Left forelimb (tissue), 1 donor: ENCODE results near the gene TRAF3IP1.
"Not testable (repeated sequence)": the region's sequence is repeated elsewhere in the genome, so short reads cannot be mapped to it uniquely, and the experiment has no call there.

Experiments used
- DNase-seq: peaks from one replicate; pipeline ENCODE4 v3.0.0-alpha.2; 2018; ENCODE audit warnings: low spot score

The TRAF3IP1 gene, protein sequence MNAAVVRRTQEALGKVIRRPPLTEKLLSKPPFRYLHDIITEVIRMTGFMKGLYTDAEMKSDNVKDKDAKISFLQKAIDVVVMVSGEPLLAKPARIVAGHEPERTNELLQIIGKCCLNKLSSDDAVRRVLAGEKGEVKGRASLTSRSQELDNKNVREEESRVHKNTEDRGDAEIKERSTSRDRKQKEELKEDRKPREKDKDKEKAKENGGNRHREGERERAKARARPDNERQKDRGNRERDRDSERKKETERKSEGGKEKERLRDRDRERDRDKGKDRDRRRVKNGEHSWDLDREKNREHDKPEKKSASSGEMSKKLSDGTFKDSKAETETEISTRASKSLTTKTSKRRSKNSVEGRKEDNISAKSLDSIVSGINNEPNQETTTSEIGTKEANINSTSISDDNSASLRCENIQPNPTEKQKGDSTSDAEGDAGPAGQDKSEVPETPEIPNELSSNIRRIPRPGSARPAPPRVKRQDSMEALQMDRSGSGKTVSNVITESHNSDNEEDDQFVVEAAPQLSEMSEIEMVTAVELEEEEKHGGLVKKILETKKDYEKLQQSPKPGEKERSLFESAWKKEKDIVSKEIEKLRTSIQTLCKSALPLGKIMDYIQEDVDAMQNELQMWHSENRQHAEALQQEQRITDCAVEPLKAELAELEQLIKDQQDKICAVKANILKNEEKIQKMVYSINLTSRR

DNA sequence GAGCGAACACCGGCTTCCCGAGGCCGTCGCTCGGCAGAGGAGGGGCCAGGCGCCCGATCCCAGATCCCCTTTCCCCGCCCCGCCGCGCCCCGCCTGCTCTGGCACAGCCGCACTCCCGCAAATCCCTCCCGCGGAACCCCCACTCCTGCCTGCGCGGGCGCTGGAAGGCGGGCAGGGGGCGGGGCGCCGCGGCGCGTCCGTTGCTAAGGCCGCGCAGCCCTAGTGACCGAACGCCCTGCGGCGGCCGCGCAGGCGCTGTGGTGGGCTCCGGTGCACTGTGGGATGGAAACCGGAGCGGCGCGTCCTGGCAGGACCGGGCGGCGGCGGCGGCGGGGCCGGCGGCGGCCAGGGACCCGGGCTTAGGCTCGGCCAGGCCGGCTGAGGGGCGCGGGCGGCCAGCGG, at the start of gene TRAF3IP1:
Gene TRAF3IP1, plus strand, starts transcription at position 273 of the 402 bp plus-strand sequence. CDS start 145 bp downstream, outside the sequence.
- DNase-seq, result peak; percentile 95

DNA sequence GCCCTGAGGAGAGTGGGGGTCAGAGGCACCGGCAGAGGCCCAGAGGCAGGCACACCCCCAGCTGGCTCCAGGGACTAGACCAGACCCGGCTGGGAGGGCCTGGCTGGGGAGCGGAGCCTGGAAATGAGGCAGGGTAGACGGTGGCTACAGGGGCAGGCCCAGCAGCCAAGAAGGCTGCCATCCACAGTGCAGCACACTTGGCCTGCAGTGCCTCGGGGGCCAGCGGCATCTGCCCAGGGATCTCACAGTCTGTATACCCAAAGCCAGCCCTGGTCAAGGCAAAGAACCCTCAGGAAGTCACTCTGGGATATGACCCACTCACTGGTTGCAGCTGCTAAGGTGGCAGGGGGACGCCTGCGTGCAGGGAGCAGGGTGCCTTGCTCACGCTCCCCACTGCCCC, 49.7 kb upstream of the TRAF3IP1 start:
- no peak for DNase-seq

DNA sequence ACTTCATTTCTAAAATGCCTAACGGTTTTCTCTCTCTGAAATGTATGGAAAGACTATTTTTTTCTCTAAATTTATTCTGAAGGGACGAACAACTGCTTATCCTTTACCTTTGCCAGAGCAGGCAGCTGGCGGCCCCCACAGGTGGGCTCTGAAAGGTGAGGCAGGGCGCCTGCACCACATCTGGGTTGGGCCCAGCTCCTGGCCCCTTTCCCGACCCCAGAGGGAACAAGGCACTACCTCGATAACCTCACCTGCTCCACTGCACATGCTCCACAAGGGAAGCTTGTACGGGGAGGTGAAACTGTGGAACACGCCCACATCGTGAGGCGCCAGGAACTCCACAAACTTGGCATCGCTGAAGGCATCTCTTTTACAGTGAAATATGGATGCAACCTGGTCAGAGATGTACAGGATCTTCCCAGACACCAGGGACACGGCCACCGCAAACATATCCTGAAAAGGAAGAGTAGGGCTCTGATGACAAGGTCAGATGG, 49.2 kb upstream of the TRAF3IP1 start:
- no peak for DNase-seq

DNA sequence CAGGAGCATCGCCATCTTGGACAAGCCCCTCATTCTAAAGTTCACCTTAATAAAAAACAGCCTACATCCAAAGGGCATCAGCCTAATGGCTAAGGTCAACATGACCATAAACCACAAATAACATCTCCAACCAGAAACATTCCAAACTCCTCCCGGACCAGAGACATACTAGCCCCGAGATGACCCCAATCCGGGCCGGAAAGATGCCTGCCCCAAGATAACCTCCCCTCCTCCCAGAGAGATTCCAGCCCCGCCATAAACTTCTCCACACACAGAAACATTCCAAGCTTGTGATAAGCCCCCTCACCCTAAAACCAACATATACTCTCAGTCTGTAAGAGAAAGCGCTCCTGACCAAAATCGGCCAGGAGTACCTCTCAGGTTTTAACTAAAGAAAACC, 48.6 kb upstream of the TRAF3IP1 start:
- DNase-seq, result not testable (repeated sequence)

DNA sequence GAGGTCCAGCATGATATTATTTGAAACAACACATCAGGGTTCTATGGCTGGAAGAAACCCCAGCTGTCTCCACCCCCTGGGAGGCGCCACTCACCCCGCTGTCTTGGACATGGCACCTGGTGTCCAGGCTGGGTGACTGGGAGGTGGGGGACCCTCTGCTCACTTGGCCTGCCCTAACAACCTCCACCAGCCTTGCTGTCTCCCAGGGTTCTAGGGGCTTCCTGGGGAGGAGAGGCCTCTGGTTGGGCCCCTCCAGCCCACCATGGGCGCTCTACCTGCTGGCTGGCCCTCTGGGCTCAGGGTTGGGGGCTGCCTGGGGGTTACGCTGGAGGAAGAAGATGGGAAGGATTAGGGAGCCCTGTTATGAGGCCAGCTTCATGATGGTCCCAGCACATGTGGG, 48.2 kb upstream of the TRAF3IP1 start:
- DNase-seq, result no peak

- not testable (repeated sequence) for DNase-seq
Observed at GRCh38 chr2:238273433-238273832, 46.9 kb upstream of the TRAF3IP1 start.

DNA sequence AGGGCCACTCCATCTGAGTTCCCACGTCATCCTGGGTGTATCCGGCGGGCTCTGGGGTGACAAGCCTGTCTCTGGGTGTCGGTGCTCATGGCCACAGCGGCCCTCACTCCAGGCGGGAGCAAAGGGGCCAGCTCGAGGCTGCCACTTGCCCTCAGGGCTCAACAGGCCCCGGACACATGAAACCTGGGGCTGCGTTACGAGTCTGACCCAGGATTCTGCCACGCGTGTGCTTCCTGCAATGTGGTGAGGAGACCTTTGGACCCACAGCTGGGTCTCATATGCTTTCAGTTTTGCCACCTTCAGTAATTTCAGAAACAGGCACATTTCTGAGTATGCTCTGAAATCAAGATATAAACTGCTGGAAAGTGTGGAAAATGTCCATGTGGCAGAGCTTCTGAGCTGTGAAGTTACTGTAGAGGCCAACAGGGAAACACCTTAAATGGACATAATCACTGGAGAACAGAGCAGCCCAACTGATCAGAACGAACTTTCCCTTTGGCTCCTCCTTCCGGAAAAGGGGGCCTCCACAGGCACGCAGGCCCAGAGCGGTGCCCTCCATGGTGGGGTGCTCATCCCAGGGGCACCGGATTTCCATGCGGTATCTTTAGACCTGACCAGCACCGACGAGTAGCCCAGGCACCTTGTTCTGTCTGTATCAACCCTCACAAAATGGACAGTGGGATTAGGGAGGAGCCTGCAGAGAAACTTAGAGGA, 46.0 kb upstream of the TRAF3IP1 start:
- no peak for DNase-seq

DNA sequence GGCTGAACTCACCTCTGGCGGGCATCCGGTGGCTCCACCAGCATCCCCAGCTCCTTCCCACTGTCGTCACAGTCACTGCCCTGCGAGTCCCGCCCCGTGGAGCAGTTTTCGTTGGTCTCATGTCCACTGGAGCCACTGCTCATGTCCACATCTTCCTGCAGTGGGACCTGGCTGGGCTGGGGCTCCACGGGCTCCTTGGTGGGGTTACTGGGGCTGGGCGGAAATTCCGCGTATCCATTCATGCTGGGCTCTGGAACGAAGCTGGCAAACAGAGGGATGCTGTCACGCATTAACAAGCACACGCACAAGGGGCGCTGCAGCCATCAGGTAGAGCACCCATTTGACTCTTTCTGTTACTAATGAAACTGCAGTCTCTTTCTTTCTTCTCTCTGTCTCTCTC, 42.6 kb upstream of the TRAF3IP1 start:
- no peak for DNase-seq

- no peak for DNase-seq
Observed at GRCh38 chr2:238278626-238279323, 41.5 kb upstream of the TRAF3IP1 start.

GRCh38 chr2:238279324-238279682, 41.0 kb upstream of the TRAF3IP1 start:
- no peak for DNase-seq

DNA sequence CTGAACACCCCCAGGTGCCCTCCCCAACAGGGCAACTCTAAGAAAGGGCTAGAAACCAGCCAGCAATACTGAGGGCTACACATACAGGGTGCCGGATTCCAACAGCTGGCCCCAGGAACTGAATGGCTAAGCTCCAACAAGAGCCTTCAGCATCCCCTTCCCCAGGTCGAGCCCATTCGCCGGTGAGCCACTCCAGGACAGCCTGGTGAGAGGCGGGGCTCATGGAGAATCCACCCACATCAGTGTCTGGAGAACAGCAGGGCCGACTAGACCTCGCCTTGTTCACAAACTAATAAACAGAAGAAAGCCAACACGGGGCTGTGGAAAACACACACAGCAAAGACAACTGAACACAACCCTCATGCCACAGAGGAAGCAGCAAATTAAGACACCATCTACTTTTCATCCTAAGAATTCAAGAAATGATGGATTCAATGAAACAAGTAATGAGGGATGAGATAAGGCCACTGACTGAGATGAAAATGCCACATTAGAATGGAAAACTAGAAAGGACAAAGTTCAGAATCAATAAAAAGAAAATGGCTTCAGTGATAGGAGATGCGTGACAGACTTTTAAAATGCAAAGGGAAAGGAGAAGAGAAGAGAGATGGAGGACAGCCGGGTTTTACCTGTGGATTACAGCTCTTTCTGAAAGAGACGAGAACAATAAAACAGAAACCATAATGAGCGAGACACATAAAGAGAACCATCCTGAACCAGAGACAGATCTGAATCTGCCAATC, 40.1 kb upstream of the TRAF3IP1 start:
- DNase-seq, result no peak

DNA sequence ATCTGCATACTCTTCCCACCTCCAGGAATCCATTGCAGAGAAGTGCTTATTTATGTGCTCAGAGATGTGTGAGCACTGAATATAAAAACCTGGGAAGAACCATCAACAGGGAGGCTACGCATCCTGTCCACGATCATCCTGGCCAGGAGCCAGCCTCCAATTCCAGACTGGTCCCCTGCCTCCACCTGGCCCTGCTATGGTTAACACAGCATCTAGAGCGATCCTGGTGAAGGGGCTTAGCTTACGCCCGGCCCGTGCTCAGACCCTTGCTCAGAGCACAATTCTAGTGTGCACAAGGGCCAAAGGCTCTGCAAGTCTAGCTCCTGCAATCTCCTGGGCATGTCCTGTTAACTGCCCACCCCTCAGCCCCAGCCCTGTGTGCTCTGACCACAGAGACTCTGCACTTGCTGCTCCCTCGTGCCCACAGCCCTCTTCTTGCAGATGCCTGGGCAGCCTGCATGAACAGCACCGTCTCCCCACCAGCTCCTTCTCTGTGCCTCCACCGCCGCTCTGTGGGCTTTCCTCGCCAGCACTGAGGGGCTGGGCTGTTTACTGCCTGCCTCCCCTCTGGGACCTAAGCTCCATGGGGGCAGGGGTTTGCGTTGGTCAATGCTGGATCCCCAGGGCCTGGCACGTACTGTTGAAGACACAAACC, 38.4 kb upstream of the TRAF3IP1 start:
- no peak for DNase-seq

DNA sequence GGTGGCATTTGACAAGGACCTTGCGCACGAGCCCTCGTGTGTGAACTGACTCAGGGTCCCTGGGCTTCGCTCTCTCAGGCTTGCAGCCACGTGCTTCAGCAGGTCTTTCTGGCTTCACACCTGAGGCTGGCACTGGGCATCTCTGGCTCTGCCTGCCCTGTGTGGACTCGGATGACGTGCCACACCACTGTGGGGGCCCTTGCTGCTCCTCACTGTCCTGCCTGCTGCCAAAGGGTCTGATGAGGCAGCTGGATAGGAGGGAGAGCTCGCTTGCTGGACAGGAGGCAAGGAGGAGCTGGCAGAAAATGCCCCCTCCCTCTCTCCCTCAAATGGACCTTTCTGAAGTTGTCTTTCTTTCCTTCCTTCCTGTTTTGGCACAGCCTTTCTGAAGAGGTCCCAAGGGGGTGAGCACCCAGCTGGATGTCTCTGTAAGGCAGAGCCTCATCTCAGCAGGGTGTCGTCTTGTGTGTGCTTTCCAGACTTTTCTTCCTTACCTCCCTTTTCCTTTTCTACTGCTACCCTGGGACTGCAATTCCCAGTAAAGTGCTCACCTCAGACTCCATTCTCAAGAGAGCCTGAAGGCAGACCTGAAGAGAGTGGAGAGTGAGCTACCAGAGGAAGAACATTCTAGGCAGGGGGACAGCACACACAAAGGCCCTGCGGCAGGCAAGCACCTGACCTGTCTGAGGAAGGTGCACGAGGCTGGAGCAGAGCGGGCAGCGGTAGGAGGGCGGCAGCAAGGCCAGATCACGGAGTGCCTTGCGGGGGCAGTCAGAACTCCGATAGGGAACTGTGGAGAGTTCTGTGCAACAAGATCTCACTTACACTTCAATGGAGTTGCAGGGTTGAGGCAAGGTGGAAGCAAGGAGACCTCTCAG, 37.2 kb upstream of the TRAF3IP1 start:
- no peak for DNase-seq

DNA sequence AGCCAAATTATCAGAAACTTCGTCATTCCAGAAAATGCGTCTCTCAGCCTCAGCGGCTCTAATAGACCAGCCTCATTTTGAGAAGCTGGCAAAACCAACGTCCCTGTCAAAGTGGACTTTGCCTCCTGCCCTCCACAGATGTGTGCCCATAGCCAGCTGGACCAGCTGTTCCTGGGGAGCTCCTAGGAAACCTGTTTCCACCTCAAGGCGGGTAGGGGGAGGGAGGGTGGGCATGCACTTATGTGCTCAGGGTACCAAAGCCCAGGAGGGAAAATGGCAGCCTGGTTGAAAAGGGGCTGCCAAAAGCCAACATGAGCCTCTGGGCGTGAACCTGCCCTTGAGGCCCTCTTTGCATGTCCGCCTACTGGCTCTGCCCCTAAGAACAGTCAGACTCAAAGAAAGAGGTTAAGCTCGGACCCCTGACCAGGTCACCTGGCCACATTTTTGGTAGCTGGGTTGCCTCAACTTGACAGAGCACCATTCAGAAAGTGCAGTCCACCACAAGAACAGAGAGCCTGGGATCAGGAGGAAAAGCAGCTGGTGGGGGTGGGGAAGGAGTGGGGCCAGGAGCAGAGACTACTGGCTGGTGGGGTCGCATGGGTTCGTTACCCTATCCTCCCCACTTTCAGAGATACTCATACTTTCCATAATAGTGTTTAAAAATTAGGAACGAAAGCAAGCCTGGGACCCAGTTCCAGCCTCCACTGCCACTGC, 35.4 kb upstream of the TRAF3IP1 start:
- DNase-seq, result no peak

GRCh38 chr2:238285653-238286082, 34.6 kb upstream of the TRAF3IP1 start:
- peak; percentile 78 for DNase-seq

GRCh38 chr2:238286095-238286494, 34.2 kb upstream of the TRAF3IP1 start:
- no peak for DNase-seq

DNA sequence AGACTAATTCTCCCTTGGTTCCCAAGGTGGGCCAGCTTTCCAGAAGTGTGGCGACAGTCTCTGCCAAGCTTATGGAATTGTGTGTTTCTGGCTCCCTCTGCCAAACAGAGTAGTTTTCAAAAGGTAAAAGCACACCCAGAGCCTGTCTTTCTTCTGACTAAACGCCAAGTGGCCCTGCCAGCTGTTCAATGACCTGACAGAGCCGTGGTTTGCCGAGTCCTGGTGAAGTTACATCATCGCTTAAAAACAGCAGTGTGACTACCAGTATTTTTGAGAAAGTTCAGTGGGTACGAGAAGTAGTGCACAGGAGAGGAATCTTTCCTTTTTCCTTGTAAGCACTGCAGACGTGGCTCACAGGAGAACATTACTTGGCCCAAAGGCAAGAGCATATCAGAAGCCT, 33.8 kb upstream of the TRAF3IP1 start:
- DNase-seq, result no peak

GRCh38 chr2:238286987-238287736, 33.2 kb upstream of the TRAF3IP1 start:
- no peak for DNase-seq
